Activated CD4-positive, CD25-positive, alpha-beta regulatory T cell treated with anti-CD3 and anti-CD28 coated beads, Interleukin-2, amount 50 U/mL, for 24 hours (primary cell): ENCODE results near the gene EFHD2.
"Not testable (repeated sequence)": the region's sequence is repeated elsewhere in the genome, so short reads cannot be mapped to it uniquely, and the experiment has no call there.

ENCODE experiments used
- ATAC-seq, 2 donors: fragments of 150-1000 bp; cut with Tn5 transposase; one replicate each; pipeline ENCODE4 v1.10.0; 2021; ENCODE audit warnings: mild to moderate bottlenecking in 1 of 2, moderate library complexity in 1 of 2

EFHD2 gene

GRCh38 chr1:15456313-15456954 is 46.7 kb downstream of the EFHD2 start, which contains the start of gene CELA2A:
CELA2A (plus strand) TSS chr1:15456732; CDS start chr1:15456754, 22 bp downstream.
- no peak for ATAC-seq

- ATAC-seq, result no peak
These were observed 47.9 kb downstream of the EFHD2 start for GRCh38 chr1:15457585-15457984.

- ATAC-seq, result not testable (repeated sequence)
These were observed 48.7 kb downstream of the EFHD2 start for GRCh38 chr1:15458388-15458787.

- no peak for ATAC-seq
These were observed 50.4 kb downstream of the EFHD2 start for GRCh38 chr1:15459771-15460707.

- no peak for ATAC-seq
These were observed 51.0 kb downstream of the EFHD2 start for GRCh38 chr1:15460708-15461095.

GRCh38 chr1:15463064-15463800 is 53.5 kb downstream of the EFHD2 start:
- ATAC-seq, result not testable (repeated sequence)

- not testable (repeated sequence) for ATAC-seq
These were observed 54.2 kb downstream of the EFHD2 start for GRCh38 chr1:15463926-15464322.

GRCh38 chr1:15465674-15466073 is 56.0 kb downstream of the EFHD2 start:
- no peak for ATAC-seq

- not testable (repeated sequence) for ATAC-seq
These were observed 57.4 kb downstream of the EFHD2 start for GRCh38 chr1:15466955-15467625.

- ATAC-seq, result no peak
These were observed 58.5 kb downstream of the EFHD2 start for GRCh38 chr1:15468145-15468544.

- ATAC-seq, result no peak
These were observed 59.7 kb downstream of the EFHD2 start for GRCh38 chr1:15469361-15469760.

- not testable (repeated sequence) for ATAC-seq
These were observed 60.2 kb downstream of the EFHD2 start for GRCh38 chr1:15469821-15470448.

GRCh38 chr1:15471067-15471466 is 61.4 kb downstream of the EFHD2 start:
- not testable (repeated sequence) for ATAC-seq

- not testable (repeated sequence) for ATAC-seq
These were observed 62.0 kb downstream of the EFHD2 start for GRCh38 chr1:15471723-15472122.

- ATAC-seq, result no peak
These were observed 62.9 kb downstream of the EFHD2 start for GRCh38 chr1:15472587-15472986.

GRCh38 chr1:15475752-15476314 is 66.1 kb downstream of the EFHD2 start, which contains the start of gene CELA2B:
CELA2B (plus strand) TSS chr1:15476104; CDS start chr1:15476126, 22 bp downstream.
- ATAC-seq, result no peak

- ATAC-seq, result no peak
These were observed 67.2 kb downstream of the EFHD2 start for GRCh38 chr1:15476927-15477326.

- ATAC-seq, result no peak
These were observed 68.0 kb downstream of the EFHD2 start for GRCh38 chr1:15477646-15478212.
